Keratinocyte (primary cell): Measurements from ENCODE around the gene KIF17. TPM values are rescaled to one million over a fixed set of nuclear protein-coding genes. Genes with fewer than 3 reads are reported as not detected.

Experiments used
- DNase-seq: peaks from one replicate; pipeline ENCODE4 v3.0.0-alpha.2; 2011; ENCODE audit warnings: low read depth, missing footprints, low spot score
- FAIRE-seq: peaks from 2 replicates; lab custom pipeline; 2011; peaks lifted over from hg19 to GRCh38; lab: Jason Lieb, UNC
- H2AFZ ChIP-seq: 2 replicates; pipeline ENCODE4 v1.6.0; 2012; ENCODE audit warnings: low read length, control low read depth, inconsistent platforms; ENCODE audit not compliant: control insufficient read depth
- H3K27ac ChIP-seq: 2 replicates; pipeline ENCODE4 v1.5.1; 2011; ENCODE audit warnings: low read length; ENCODE audit not compliant: control insufficient read depth, insufficient read depth
- H3K27me3 ChIP-seq: 3 replicates; pipeline ENCODE4 v1.6.0; 2011; ENCODE audit warnings: low read length; ENCODE audit not compliant: control insufficient read depth, insufficient read depth; ENCODE audit errors: extremely low read depth
- H3K36me3 ChIP-seq, 2 experiments: 2 replicates in 1 of 2; 3 replicates in 1 of 2; pipeline ENCODE4 v1.5.1; 2011; ENCODE audit warnings: low read length in 2 of 2, mild to moderate bottlenecking in 1 of 2; ENCODE audit not compliant: control insufficient read depth in 2 of 2, insufficient read depth in 2 of 2; ENCODE audit errors: extremely low read depth in 1 of 2
- H3K4me1 ChIP-seq: 3 replicates; pipeline ENCODE4 v1.5.1; 2011; ENCODE audit warnings: low read length; ENCODE audit not compliant: control insufficient read depth, insufficient read depth; ENCODE audit errors: extremely low read depth
- H3K4me2 ChIP-seq: 3 replicates; pipeline ENCODE4 v1.6.0; 2011; ENCODE audit warnings: low read depth, low read length; ENCODE audit not compliant: control insufficient read depth, insufficient read depth; ENCODE audit errors: extremely low read depth
- H3K4me3 ChIP-seq, 3 experiments: fragments of 200-600 bp in 1 of 3; sonication (generic) in 1 of 3; 2 replicates in 2 of 3; 3 replicates in 1 of 3; pipeline ENCODE4 v1.5.1; 2011 to 2016; ENCODE audit warnings: low read length in 3 of 3, mild to moderate bottlenecking in 3 of 3, control low read depth in 2 of 3, inconsistent platforms in 1 of 3, low read depth in 1 of 3, mixed read lengths in 1 of 3, mixed run types in 1 of 3, moderate library complexity in 1 of 3; ENCODE audit not compliant: control insufficient read depth in 2 of 3, insufficient read depth in 2 of 3; ENCODE audit errors: extremely low read depth in 1 of 3
- H3K79me2 ChIP-seq: 2 replicates; pipeline ENCODE4 v1.6.0; 2012; ENCODE audit warnings: low read length; ENCODE audit not compliant: control insufficient read depth, insufficient read depth
- H3K9ac ChIP-seq: 3 replicates; pipeline ENCODE4 v1.6.0; 2011; ENCODE audit warnings: low read length; ENCODE audit not compliant: control insufficient read depth, insufficient read depth; ENCODE audit errors: extremely low read depth
- H3K9me1 ChIP-seq: 3 replicates; pipeline ENCODE4 v1.6.0; 2011; ENCODE audit warnings: low read length; ENCODE audit not compliant: control insufficient read depth, insufficient read depth; ENCODE audit errors: extremely low read depth
- H3K9me3 ChIP-seq: 2 replicates; pipeline ENCODE4 v1.5.1; 2012; ENCODE audit warnings: low read depth, low read length; ENCODE audit not compliant: control insufficient read depth
- H4K20me1 ChIP-seq: 3 replicates; pipeline ENCODE4 v1.6.0; 2011; ENCODE audit warnings: low read length; ENCODE audit not compliant: control insufficient read depth, insufficient read depth; ENCODE audit errors: extremely low read depth
- EZH2 ChIP-seq: IDR thresholded peaks from one replicate; pipeline ENCODE4 v1.6.1; 2012; ENCODE audit warnings: inconsistent platforms, mild to moderate bottlenecking, low read length, moderate library complexity
- dilution Hi-C: fragments of 300-500 bp; cut with MboI; formaldehyde crosslinking; loops from one replicate; pipeline ENCODE4 v1.7.0; 2020; ENCODE audit warnings: low sequenced_read_pairs; ENCODE audit not compliant: extremely low pct_ligation_motif_present
- polyA plus RNA-seq, 5 experiments: library from polyadenylated mRNA; depleted of rRNA in 3 of 5; stranded (reverse) in 3 of 5; stranded (forward) in 1 of 5; unstranded in 1 of 5; fragments of >200 nt; gene quantifications; 1 replicate in 1 of 5; 2 replicates in 3 of 5; 3 replicates in 1 of 5; pipeline versions ENCODE4 v1.2.1 to v1.2.3, GENCODE V29; 2011 to 2012; ENCODE audit warnings: missing spikeins in 2 of 5, low read depth in 1 of 5, low replicate concordance in 1 of 5
- TF ChIP-seq, protein P1 (sequence below), 3 experiments: IDR thresholded peaks in 1 of 3; conservative IDR thresholded peaks in 1 of 3; optimal IDR thresholded peaks in 1 of 3; 2 replicates in 2 of 3; 3 replicates in 1 of 3; pipeline versions ENCODE3 to v1.5.1; 2011; ENCODE audit warnings: low read length in 3 of 3, mild to moderate bottlenecking in 3 of 3, moderate library complexity in 2 of 3, control low read depth in 1 of 3, inconsistent platforms in 1 of 3; ENCODE audit not compliant: insufficient read depth in 2 of 3; ENCODE audit errors: extremely low read depth in 1 of 3

The KIF17 gene
- polyA plus RNA-seq, 1 donor (not counting 4 experiments of a cell fraction or from before 2014, with no cell fraction given): 0.90 TPM

DNA sequence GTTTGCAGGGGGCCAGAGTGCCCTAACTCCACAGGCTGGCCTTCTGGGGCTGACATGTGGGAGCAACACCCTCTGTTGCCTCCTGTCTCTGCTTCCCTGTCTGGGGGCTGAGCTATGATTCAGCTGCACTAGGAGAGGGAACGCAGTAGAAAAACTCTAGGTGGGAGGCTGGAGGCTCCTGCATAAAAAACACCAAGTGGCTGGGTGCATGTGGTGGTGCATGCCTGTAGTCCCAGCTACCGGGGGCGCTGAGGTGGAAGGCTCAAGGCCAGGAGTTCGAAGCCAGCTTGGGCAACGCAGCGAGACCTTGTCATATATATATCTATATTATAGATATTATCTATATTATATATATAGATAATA, 5.6 kb downstream of the KIF17 start:
- dilution Hi-C loops: no loop called here
- peaks cover 2 to 27% of the 10 kb centered on the region in 2 experiments for H3K36me3 ChIP-seq
- FAIRE-seq: no peak
- H2AFZ ChIP-seq: no peak overlapping the region
- H3K27me3 ChIP-seq: no peaks in the 10 kb centered on the region
- H3K9me1 ChIP-seq: no peaks in the 10 kb centered on the region
- no peaks in the 10 kb centered on the region for H3K4me1 ChIP-seq
- no peak overlapping the region for H3K4me2 ChIP-seq
- H3K79me2 ChIP-seq: no peaks in the 10 kb centered on the region
- no peaks in the 10 kb centered on the region for H3K9me3 ChIP-seq
- no peaks in the 10 kb centered on the region for H4K20me1 ChIP-seq
- H3K4me3 ChIP-seq: no peak overlapping the region
- H3K9ac ChIP-seq: no peak overlapping the region
- DNase-seq: no peak
- TF ChIP-seq EZH2: no peak
- TF ChIP-seq, protein P1, sequence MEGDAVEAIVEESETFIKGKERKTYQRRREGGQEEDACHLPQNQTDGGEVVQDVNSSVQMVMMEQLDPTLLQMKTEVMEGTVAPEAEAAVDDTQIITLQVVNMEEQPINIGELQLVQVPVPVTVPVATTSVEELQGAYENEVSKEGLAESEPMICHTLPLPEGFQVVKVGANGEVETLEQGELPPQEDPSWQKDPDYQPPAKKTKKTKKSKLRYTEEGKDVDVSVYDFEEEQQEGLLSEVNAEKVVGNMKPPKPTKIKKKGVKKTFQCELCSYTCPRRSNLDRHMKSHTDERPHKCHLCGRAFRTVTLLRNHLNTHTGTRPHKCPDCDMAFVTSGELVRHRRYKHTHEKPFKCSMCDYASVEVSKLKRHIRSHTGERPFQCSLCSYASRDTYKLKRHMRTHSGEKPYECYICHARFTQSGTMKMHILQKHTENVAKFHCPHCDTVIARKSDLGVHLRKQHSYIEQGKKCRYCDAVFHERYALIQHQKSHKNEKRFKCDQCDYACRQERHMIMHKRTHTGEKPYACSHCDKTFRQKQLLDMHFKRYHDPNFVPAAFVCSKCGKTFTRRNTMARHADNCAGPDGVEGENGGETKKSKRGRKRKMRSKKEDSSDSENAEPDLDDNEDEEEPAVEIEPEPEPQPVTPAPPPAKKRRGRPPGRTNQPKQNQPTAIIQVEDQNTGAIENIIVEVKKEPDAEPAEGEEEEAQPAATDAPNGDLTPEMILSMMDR (optimal IDR thresholded peaks at IDR 0.05 in 1 of 3, IDR thresholded peaks at IDR 0.05 in 1 of 3, conservative IDR thresholded peaks at IDR 0.05 in 1 of 3; ENCODE audit: extremely low read depth in 1 of 3, insufficient read depth in 2 of 3, low read length in 3 of 3): no peak
- no peak overlapping the region for H3K27ac ChIP-seq

DNA sequence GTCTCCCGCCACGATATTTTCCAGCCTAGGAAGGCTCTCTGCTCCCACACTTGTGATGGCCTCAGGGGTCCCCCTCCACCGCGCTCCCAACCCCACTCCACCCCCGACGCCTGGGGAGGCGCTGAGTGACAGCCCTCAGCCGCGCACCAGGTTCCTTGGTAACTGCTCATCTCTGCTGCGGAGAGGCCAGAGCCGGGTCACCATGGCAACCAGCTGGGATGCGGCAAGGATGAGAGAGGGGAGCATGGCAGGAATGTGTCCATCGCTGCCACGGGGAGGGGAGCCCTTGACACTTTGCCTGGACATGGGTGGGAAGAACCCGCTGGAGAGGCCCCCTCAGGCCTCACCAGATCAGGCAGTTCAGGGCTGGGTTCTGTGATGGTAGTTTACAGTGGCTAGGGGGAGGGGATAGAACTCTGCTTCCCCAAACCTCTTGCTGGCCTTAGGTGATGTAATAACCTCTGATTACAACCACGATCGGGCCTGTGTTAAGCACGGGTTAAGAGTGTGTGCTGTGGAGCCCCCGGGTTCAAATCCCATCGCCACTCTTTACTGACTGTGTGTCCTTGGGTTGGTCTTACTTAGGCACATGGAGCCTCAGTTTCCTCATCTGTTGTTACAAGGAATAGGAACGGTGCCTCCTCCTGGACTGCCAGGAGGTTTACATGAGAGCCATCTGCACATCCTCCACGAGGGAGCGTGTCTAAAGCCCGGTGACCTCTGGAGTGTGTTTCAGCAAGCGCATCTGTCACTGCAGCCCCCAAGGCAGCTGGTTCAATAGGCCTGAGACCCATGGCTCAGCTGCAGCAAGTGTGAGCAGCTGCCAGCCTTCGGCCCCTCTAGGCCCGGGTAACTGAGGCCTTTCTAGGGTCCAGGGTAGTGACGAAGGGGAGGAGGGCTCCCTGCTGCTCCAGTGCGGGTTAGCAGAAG, 6.3 kb downstream of the KIF17 start:
- Histone ChIP-seq H3K27ac (no peak overlapping the region), H2AFZ (no peak overlapping the region), H3K79me2 (no peaks in the 10 kb centered on the region), H3K27me3 (no peaks in the 10 kb centered on the region), H3K9me1 (no peaks in the 10 kb centered on the region), H4K20me1 (no peaks in the 10 kb centered on the region), H3K4me1 (no peaks in the 10 kb centered on the region), H3K36me3 (peaks cover 2 to 31% of the 10 kb centered on the region in 2 experiments), H3K4me3 (no peak overlapping the region), H3K4me2 (no peak overlapping the region), H3K9ac (no peak overlapping the region), H3K9me3 (no peaks in the 10 kb centered on the region)
- dilution Hi-C loops: no loop called here
- no peak for DNase-seq
- no peak for FAIRE-seq
- no peak for TF ChIP-seq EZH2
- TF ChIP-seq, protein P1 (optimal IDR thresholded peaks at IDR 0.05 in 1 of 3, IDR thresholded peaks at IDR 0.05 in 1 of 3, conservative IDR thresholded peaks at IDR 0.05 in 1 of 3; ENCODE audit: extremely low read depth in 1 of 3, insufficient read depth in 2 of 3, low read length in 3 of 3): peak in 1 of 3 experiments; percentile 12
